Inferior parietal cortex (tissue), 1 donor: ENCODE data around the gene ELP5.

Source experiments
- DNase-seq: peaks from one replicate; pipeline ENCODE4 v3.0.0-alpha.2; 2016; ENCODE audit errors: extremely low spot score

The ELP5 gene, protein sequence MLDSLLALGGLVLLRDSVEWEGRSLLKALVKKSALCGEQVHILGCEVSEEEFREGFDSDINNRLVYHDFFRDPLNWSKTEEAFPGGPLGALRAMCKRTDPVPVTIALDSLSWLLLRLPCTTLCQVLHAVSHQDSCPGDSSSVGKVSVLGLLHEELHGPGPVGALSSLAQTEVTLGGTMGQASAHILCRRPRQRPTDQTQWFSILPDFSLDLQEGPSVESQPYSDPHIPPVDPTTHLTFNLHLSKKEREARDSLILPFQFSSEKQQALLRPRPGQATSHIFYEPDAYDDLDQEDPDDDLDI

DNA sequence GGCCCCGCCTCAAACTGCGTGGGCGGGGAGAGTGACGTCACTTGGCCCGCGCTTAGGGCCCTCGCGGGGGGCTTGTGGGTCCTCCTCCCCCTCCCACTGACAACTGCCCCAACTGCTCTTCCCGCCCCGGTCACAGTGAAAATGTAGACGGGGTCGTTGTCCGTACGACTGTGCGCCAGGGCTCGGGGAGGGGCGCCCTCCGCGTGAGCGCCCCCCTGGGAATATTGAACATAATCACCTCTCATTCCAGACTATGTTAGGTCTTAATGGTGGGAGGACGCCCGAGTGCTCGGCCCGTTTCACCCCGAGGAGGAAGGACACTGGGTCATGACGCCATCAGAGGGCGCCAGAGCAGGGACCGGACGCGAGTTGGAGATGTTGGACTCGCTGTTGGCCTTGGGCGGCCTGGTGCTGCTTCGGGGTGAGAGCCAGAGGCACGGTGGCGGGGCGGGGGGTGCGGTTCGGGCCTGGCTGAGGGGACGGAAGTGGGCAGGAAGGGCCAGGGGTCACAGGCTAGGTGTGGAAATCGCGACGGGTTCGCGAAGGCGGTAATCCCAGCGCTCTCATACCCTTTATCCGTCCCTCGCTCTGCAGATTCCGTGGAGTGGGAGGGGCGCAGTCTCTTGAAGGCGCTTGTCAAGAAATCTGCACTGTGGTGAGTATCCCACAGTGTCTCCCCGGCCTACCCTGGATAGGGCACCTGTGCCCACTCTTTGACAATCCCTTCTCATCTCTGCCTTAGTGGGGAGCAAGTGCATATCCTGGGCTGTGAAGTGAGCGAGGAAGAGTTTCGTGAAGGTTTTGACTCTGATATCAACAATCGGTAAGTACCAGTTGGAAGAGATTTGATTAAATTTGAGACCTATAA is at the start of gene ELP5:
Gene ELP5, plus strand, starts transcription at position 40 of the 868 bp plus-strand sequence. Its CDS starts 336 bp downstream, at position 376.
- peak; percentile 89 for DNase-seq

DNA sequence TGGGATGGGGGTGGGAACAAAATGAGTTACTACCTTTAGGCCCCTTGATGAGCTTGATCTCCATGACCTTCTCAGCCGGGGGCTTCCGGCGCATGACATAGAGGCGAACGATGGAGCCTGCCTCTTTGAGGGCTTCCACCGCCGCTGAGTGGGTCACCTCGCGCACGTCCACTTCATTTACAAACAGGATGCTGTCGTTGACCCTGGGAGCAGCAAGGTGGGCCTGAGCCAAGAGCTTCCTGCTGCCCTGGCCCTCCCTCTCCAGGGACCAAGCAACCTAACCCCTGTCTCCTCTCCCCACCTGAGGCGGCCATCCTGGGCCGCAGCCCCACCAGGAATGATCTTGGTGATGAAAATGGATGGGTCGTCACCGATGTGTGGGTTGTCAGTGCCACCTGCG is 48.6 kb upstream of the ELP5 start:
- no peak for DNase-seq

DNA sequence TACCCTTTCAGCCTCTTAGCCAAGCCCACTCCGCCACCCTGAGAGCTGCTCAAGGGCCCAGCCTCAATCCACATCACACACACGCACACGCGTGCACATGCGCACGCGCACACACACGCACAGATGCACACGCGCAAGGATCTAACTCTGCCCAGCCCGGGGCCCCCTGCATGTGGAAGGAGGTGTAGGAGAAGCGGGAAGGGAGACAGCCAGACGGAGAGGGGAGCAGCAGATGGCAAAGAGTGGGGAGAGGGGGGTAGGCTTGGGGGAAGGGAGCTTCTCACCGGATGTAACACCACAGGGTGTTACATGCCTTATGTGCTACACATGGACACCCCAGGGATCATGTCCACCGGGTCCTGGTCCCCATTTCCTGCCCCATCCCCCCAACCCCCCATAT is 47.7 kb upstream of the ELP5 start:
- no peak for DNase-seq

DNA sequence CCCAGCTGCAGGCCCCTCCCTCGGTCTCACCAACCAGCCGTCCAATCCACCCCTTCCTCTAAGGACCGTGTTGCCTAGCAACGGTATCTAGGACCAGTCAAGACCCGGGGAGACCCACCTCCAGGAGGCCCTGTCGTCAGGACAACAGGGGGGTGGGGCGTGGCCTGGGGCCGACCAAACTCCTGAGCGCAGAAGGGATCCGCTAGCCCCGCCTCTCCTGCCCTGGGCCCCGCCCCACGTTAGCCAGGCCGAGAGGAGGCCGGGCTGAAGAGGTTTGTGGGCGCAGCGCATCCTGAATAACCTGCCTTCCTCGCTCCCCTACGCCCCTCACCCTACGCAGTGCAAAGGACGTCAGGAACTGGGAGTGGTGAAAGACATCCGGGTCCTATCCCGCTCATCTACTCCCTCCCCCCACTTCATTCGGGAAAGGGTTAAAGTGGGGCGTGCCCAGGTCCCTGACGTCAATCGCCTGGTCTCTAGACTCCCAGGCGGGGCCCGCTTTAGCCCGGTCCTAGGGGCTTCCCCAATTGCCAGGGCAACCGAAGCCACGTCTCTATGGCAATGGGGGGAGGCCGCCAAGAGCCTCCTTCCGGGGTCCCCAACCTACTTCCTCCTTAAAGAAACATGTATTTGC is 47.1 kb upstream of the ELP5 start:
- peak; percentile 77 for DNase-seq

DNA sequence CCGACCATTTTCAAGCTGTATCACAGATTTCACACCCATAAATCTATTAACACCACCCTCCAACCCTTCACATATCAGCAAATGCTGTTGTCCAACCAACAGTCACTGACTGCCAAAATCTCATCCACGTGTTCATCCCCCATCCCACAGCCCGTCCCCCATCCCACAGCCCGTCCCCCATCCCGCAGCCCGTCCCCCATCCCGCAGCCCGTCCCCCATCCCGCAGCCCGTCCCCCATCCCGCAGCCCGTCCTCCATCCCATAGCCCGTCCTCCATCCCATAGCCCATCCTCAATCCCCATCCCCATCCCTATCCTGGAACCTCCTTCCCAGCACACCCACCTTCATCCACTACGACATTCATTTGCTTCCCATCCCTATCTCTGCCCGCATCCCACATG is 46.5 kb upstream of the ELP5 start:
- DNase-seq: no peak

DNA sequence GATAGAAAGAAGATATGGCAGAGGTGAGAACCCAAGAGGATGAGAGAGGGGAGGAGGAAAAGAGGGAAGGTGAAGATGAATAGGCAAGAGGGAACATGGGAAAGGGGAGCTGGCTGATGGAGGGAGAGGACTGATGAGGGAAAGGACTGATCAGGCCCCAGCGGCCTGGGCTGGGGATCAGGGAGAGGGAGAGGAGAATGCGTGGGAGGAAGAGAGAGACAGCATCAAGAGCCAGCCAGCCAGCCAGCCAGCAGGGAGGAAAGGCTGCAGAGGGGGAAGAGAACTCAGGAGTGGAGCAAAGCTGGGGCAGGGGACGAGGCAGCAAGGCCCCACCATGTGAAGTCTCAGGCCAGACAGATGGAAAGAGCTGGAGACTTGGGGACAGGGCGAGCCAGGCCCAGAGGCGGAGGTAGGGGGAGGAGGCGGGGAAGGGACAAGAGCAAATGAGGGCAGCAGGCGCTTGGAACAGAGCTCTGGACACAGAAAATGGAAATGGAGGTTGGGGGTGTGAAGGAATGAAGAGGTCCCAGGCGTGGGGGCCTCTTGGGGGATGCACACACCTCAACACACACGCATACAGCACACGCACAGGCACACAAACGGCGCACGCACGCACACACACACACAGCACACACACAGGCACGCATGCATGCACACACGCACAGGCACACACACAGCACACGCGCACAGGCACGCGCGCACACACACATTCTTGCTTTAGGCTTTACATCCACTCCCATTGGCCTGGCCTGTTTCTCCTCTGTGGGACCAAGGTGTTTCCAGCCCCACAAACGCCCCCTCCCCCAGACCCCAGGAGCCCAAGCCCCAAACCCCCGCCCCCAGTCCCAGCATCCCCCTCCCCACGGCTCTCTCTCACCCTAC is 44.7 kb upstream of the ELP5 start:
- no peak for DNase-seq

DNA sequence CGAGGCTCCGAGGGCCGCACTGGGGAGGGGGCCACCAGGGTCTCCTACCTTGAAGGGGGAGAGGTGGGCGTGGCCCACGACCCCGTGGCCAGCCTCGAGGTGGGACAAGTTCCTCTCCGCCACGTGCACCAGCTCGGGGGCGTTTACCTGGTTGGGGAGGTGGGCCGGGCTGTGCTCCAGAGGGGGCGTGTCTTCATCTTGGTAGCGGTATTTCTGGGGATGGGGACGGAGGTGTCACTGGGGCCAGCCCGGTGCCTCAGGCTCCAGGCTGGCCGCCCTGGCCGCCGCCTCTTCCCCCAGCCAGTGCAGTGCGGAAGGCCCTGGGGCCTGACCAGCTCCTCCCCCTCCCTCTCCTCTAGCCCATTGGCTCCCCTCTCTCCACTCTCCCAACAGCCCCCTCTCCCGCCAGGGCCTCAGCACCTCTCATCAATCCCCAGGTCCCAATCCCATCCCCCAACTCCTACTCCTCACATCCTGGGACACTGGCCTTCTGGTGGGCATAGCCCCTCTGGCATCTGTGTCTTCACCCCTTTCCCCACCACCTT is 43.9 kb upstream of the ELP5 start:
- DNase-seq: no peak

DNA sequence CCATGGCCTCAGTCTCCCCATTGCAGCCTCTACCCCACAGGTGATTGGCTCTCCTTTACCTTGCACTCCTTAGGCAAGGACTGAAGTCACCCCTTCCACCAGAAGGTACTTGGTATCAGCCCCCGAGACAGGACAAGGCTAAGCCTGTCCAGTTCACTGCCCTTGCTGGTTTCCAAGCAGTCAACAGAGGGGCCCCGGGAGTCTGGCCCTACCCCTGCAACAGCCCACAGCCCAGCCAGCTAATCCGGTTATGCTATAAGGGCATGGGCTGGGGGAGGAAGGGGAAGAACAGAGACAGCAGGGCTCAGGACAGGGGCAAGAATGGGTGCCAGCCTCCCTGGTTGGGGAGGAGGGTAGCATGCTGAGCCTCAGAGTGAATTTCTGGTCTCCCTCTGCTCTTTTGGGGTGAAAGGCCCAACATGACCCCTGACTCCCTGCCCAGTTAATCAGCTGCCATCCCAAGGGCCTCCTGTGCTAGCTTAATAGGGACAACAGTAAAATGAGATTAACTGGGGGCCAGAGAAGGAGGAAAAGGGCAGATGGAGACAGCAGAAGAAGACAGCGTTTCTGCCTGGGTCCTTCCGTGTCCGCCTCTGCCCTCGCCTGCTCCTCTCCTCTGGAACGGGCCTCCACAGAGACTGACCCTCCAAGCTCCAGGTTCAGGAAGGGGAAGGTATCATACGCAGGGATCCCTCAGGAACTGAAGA is 43.1 kb upstream of the ELP5 start:
- no peak for DNase-seq

DNA sequence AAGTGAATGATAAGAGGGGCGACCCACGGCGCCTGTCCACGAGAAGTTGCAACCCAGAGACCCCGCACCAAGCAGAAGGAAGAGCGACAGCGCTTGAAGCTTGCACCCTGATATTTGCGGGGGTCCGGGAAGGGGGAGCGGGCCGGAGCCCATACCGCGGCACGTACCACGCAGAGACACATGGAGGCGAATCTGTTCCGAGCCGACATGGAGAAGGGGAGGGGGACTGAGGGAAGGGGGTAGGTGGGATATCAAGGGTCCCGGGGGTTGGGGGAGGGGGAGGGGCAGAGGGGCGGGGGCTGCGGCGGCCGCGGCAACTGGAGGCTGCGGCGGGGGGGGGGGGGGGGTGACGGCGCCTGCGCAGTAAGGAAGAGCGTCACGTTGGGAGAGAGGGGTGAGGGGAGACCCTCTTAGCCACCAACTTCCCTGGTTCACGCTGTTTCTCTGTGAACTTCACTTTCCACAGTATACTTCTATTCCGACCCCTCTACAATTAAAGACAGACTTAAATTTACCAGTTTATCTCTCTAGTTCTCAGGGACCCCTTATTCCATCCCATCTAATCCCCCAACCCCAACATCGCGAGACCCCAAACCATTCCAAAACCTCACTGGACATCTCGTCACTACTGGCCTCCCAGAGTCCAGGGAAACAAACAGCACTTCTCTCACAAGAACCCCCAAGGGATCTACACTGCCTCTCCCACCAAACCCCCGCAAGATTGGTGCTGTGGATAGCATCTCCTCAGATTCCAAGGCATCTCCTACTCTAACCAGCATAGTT is 40.3 kb upstream of the ELP5 start:
- DNase-seq: no peak

DNA sequence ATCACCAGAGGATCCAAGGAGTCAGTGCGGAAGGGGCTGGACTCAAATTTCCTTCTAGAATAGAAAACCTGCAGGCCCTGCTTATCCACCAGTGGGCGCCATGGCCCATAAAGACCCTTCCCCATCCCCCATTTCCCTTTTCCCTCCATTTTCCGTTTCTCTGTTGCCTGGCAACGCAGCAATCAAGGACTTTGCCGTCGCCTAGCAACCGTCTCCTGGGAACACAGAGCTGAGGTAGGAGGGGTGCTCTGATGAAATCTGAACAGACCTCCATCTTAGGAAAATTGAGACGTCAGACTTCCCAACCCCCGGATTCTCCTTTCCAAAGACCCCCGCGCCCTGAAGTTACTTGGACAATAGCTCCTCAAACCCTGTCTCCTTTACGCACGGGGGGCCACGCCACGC is 38.1 kb upstream of the ELP5 start:
- DNase-seq: peak; percentile 77

DNA sequence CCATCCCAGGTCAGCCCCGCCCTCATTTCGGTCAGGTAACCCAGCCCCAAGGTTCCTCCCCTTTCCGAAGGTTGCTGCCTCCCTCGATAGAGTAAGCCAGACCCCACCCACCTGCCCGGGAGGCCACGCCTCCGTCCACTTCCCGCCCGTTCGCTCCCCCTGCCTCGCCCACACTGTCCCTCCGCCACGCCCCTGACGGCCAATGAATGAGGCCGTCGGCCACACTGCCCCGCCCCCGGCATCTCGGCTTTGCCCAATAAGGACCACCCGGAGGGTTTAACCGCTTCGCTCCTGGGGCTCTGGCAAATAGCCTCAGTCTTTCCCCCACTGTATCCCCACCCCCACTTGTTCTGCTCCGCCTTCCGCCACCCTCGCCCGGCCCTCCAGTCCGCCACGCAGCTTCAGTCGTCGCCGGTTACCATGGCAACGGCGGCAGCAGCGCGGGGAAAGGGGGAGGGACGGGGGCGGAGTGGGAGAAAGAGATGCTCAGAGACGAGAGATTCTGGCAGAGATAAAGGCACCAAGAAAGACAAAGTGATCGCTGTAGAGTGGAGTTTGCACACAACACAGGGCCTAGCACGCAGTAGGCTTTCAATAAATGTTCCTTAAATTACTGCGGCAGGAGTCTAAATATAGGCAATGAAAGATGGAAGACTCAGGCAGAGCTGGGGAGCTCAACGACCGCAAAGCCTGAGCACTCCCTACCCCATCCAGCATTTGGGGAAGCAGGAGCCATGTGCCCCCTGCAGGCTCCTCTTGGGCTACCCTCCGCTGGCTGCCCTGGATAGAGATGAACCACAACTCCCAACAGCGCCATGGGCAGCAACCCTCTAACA is 37.5 kb upstream of the ELP5 start:
- peak; percentile 94 for DNase-seq

DNA sequence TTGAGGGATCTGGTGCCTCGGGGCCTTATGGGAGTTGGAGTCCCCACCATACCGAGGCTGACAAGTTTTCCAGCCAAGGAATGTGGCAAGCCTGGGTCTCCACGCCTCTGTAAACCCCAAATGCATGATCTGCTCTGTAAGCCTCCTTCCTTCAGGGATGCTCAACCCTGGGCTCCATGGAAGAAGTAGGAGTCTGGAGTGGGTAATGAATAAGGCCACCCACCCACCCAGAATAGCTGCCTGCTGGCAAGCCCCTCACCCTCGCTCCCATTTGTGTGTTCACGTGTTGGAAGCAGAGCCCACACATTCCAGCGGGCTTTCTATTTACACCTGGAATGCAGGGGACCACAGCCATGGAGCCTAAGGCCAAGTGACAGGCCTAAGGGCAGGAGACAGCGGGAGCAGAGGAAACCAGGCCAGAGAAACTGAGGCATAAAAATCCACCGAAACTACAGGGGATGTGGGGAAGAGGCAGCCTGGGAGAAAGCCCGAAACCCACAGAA is 36.8 kb upstream of the ELP5 start:
- DNase-seq: no peak

DNA sequence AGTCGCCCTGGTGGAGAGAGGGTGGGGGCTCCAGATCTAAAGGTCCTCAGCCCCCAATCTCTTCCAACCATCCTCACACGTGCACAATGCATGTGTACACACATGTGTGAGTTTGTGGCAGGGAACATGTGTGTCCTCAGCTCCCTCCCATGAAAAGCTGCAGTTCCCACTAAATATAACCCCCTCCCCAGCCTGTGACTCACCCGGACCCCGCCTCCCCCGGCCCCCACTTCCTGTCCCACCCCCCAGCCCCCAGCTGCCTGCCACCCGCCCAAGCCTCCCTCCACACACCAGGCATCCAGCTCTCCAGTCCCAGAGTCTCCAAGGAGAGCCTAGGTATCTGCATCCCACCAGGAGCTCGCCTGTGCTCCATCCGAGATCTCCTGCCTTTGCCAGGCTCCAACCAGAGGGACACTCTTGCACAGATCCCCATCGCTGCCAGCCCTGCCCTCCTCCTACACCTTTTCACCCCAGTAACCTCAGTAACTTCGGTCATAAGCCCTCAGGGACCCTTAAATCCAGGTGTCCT is 36.3 kb upstream of the ELP5 start:
- DNase-seq: no peak

DNA sequence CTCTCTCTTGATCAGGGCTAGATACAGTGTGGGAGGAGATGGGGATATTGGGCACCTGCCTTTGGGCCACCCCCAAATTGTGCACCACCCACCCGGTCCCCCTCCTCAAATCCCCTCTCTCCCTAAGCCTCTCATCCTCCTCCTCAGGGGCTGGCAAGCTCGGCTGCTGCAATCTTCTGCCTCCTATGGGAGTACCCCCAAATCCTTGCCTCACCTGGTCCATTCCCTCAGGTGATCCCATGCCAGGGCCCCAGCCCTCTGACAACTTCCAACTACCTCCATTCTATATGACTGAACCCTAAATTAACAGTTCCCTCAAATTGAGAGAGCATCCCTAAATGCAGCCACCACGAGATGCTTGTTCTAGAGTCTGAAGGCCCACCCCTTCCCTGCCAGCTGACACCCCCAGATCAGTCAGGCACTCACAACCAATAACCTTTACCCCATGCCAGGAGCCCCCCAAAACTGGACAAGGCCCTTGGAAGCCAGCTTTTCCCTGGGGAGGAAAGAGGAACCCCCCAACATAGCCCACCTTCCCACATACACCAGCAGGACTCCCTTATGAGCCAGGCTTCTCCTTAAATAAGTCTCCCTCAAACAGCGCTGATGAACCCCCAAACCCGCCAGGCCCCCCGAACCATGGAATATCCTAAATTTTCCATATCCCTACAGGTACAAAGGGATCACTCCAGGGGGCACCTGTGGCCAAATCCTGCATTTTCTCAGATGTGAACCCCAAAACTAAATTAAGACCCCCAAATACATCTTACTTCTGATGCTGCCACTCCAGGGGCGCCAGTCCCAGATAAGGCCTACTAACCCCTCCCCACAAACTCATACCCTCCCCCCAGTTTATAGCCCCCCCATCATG is 35.5 kb upstream of the ELP5 start:
- DNase-seq: no peak

DNA sequence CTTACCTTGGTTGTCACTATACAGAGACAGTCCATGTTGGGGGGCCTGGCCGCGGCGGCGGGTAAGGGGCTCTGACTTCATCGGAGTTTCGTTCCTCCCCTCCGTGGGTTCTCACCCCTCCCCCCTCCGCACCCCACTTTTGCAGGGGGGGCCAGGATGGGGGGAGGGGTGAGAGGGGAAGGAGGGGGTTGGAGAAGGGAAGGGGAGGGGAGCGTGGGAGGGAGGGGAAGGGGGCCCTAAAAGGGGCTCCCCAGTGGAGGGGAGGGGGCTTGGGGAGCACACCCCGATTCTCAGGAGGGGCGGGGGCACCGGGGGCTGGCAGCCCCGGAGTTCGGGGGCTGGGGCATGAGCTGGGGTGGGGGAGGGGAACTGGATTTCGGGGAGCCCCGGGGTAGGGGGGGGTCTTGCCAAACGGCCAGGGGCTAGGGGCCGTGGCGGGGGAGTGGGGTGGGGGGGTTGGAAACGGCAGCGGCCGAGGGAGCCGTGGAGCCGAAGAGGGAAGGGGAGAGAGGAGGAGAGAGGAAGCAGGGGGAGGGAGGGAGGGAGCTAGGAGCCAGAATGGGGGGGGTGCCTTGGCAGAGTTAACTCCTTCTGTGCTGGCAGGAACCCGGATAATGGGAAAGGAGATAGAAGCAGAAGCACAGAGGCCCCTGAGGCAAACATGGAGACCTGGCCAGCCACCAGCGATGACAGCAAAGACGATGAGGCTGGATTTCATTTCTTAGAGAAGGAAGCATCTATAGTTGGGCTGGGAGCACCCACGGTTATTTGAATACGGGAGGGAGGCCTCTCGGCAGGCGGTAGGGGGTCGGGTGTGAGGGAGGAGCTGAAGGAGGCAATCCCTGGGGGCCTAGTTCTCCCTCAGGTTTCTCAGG is 34.7 kb upstream of the ELP5 start:
- no peak for DNase-seq

DNA sequence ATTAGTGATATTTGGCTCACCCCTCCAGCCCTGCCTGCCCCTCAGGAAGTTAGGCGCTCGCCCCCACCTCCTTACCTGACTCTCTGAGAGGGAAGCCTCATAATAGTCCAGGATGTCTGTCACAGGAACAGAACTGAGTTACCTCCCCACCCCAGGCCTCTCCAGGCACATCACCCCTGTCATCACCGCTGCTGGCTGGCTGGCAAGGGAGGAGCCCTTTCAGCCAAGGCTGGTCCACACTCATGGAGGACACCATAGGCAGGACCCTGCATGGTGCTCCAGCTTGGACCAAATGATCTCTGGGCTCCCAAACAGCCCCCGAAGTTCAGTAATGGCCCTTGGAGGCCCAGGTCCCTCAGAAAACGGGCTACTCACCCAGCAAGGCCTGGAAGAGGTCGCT is 33.8 kb upstream of the ELP5 start:
- no peak for DNase-seq

DNA sequence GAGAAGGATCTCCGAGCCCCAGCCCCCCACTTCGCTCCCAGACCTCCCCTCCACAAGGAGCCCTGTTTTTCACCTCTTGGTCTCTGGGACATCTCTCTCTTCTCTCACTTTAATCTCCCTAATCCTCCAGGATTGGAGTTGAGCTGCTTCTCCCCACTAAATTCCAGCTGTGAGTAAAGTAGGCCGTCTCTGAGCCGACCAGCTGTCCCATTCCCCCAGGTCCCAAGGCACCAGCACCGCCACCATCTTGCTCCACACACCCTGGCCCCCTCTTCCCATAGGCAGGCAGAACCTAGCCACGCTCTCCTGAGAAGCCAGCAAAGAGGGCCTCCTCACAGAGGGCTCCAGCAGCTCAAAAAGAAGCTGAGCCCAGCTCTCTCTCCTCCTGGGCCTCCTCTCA is 33.3 kb upstream of the ELP5 start:
- no peak for DNase-seq
